A549 (cell line): ENCODE data around the gene DAW1.

Experiments
- CHD2 ChIP-seq: fragments of 150-350 bp; IDR thresholded peaks from 2 replicates; pipeline ENCODE4 v1.6.1; 2014; ENCODE audit warnings: low read length; ENCODE audit not compliant: partially characterized antibody
- MAZ ChIP-seq: fragments of 150-350 bp; IDR thresholded peaks from 2 replicates; pipeline ENCODE4 v1.6.1; 2014; ENCODE audit warnings: antibody characterized with exemption, low read depth, low read length, borderline replicate concordance
- POLR2AphosphoS2 ChIP-seq: conservative IDR thresholded peaks from 2 replicates; pipeline ENCODE4 v1.6.1; 2012; ENCODE audit warnings: low read length, improper control_type of control experiment, inconsistent platforms
- RAD21 ChIP-seq, 2 experiments: fragments of >200 bp in 1 of 2; sonication (Bioruptor Twin) in 1 of 2; formaldehyde crosslinking in 1 of 2; IDR thresholded peaks in 1 of 2; conservative IDR thresholded peaks in 1 of 2; 2 replicates in 1 of 2; 3 replicates in 1 of 2; pipeline ENCODE4 v1.6.1; 2012 to 2018; ENCODE audit warnings: inconsistent platforms in 1 of 2
- TP53 ChIP-seq: fragments of 250-450 bp; sonication (Bioruptor Pico); IDR thresholded peaks from 2 replicates; pipeline ENCODE4 v1.5.0; 2021; ENCODE audit warnings: mild to moderate bottlenecking, moderate library complexity
- TF ChIP-seq, protein P1 (sequence below): fragments of >200 bp; sonication (Bioruptor Twin); formaldehyde crosslinking; IDR thresholded peaks from 3 replicates; pipeline ENCODE4 v1.5.1; 2016
- TF ChIP-seq, protein P2 (sequence below): fragments of 200-600 bp; sonication (generic); IDR thresholded peaks from 2 replicates; pipeline ENCODE4 v1.6.1; 2016; ENCODE audit warnings: antibody characterized with exemption, mild to moderate bottlenecking, moderate library complexity

DNA sequence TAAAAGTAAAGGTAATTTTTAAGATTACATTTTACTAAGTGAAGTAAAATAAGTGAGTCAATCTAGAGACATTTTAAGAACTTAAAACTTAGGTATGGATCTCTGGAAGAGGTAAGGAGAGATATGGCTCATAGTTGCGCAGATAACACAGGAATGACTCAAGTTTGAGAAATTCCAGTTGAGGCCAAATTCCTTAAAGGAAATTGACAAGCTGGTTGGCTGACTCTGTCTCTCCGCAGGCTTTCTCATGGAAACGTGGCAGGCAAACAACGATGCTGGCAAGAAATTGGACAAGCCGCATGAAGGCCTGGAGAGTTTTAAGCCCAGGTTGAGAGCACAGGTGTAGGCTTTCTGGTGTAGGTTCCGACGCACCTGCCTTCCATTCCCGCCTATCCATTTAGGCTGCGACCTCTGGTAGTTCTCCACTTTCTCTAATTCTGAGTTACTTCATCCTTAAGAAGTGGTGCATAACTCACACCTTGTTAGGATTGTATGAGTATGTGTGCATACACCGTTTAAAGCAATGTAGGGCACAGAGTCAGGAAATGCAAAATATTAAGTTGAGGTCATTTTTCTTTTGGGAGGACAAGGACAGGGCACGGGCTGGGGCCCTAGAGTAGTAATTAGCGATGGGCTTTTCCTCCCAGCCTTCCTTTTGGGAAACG, 589 bp upstream of the DAW1 start:
- TF ChIP-seq, protein P1, sequence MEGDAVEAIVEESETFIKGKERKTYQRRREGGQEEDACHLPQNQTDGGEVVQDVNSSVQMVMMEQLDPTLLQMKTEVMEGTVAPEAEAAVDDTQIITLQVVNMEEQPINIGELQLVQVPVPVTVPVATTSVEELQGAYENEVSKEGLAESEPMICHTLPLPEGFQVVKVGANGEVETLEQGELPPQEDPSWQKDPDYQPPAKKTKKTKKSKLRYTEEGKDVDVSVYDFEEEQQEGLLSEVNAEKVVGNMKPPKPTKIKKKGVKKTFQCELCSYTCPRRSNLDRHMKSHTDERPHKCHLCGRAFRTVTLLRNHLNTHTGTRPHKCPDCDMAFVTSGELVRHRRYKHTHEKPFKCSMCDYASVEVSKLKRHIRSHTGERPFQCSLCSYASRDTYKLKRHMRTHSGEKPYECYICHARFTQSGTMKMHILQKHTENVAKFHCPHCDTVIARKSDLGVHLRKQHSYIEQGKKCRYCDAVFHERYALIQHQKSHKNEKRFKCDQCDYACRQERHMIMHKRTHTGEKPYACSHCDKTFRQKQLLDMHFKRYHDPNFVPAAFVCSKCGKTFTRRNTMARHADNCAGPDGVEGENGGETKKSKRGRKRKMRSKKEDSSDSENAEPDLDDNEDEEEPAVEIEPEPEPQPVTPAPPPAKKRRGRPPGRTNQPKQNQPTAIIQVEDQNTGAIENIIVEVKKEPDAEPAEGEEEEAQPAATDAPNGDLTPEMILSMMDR, result no peak
- TF ChIP-seq, protein P2, sequence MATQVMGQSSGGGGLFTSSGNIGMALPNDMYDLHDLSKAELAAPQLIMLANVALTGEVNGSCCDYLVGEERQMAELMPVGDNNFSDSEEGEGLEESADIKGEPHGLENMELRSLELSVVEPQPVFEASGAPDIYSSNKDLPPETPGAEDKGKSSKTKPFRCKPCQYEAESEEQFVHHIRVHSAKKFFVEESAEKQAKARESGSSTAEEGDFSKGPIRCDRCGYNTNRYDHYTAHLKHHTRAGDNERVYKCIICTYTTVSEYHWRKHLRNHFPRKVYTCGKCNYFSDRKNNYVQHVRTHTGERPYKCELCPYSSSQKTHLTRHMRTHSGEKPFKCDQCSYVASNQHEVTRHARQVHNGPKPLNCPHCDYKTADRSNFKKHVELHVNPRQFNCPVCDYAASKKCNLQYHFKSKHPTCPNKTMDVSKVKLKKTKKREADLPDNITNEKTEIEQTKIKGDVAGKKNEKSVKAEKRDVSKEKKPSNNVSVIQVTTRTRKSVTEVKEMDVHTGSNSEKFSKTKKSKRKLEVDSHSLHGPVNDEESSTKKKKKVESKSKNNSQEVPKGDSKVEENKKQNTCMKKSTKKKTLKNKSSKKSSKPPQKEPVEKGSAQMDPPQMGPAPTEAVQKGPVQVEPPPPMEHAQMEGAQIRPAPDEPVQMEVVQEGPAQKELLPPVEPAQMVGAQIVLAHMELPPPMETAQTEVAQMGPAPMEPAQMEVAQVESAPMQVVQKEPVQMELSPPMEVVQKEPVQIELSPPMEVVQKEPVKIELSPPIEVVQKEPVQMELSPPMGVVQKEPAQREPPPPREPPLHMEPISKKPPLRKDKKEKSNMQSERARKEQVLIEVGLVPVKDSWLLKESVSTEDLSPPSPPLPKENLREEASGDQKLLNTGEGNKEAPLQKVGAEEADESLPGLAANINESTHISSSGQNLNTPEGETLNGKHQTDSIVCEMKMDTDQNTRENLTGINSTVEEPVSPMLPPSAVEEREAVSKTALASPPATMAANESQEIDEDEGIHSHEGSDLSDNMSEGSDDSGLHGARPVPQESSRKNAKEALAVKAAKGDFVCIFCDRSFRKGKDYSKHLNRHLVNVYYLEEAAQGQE, result no peak
- TF ChIP-seq CHD2, result no peak
- no peak for TF ChIP-seq MAZ
- TF ChIP-seq TP53, result no peak
- TF ChIP-seq POLR2AphosphoS2, result no peak
- peak in 1 of 2 experiments; percentile 4; a peak in 1 of 5 replicates for TF ChIP-seq RAD21 (conservative IDR thresholded peaks at IDR 0.05 in 1 of 2, IDR thresholded peaks at IDR 0.05 in 1 of 2)
